Fibroblast of peridontal ligament (primary cell): Measurements from ENCODE around the gene SLC1A6.
"Not testable (repeated sequence)": the region's sequence is repeated elsewhere in the genome, so short reads cannot be mapped to it uniquely, and the experiment has no call there.

ENCODE experiments used
- DNase-seq: peaks from one replicate; pipeline ENCODE4 v3.0.0-alpha.2; 2010; ENCODE audit errors: extremely low read depth

The SLC1A6 gene

DNA sequence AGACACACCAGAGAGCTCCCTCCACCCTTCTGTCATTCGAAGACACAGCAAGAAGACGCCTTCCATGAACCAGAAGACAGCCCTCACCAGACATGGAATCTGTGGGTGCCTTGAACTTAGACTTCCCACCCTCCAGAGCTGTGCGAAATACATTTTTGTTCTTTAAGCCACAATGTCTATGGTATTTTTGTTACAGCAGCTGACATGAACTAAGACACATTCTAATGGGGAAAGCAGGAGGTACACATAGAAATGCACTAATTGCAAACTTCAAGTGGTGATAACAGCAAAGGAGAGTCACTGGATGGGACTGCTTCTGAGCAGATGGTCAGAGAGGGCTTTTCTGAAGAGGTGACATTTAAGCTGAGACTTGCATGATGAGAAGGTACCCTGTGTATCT lies 22.2 kb downstream of the SLC1A6 start:
- no peak for DNase-seq

DNA sequence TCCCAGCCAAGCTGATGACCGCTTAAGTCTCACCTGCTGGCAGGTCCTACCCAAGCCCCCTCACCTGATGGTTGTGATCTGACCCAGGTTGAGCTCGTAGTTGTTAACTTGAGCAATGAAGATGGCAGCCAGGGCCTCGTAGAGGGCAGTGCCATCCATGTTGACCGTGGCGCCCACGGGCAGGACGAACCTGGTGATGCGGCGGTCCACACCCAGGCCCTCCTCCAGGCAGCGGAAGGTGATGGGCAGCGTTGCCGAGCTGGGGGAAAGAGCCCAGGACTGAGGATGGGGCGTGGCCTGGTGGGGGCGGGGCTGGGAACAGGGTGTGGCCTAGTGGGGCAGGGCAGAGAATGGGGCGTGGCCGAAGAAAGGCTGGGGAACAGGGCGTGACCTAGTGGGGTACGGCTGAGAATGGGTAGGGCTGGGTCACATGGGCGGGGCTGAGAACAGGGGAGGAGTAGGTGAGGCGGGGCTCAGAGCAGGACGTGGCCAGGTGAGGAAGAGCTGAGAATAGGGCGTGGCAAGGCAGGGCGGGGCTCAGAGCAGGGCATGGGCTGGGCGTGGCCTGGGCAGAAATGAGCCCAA lies 25.5 kb downstream of the SLC1A6 start:
- DNase-seq = no peak

DNA sequence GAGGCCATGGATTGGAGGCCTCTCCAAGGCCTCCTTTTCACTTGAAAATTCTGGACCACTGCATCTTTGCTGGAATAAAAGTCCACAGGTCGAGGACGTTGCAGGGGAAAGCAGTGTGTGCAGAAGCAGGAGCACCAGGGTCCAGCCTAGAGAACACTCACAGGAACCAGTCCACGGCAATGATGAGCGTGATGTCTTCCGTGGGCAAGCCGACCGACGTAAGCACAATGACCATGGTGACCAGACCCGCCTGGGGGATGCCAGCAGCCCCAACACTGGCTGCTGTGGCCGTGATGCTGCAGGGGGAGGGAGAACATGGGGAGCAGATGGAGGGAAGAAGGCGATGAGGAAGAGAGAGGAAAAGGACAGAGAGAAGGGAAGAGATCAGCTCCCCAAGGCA lies 26.9 kb downstream of the SLC1A6 start:
- DNase-seq = no peak

DNA sequence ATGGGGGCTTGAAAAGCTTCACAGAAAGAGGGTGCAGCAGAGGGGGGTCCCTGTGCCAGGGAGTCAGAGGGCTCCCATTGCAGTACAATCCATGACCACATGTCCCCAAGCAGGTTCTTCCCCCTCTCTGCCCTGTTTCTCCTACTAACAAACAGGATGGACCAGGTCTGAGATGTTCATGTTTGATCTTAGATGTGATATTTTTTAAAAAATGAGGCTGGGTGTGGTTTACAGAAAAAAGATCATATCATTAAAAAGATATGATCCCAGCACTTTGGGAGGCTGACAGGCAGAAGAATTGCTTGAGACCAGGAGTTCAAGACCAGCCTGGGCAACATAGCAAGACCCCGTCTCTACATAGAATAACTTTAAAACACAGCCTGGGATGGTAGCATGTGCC lies 29.2 kb downstream of the SLC1A6 start:
- DNase-seq = no peak

DNA sequence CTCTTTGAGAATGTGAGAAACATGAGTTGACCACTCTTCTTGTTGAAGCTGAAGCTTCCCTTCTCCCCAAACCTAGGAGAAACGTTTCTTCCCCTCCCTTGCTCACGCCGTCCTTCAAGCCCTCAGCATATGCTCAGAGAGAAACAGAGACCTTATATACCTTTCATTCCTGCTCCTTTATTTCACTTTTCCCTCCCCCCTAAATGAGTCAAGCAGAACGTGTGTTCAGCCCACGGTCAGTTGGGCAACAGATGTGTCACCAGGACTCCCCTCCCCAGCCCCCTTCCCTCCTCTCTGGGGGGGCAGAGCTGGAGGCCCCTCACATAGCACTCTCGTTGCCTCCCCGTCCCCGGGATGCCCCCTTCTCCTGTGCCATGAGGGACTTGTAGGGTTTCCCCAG lies 29.8 kb downstream of the SLC1A6 start:
- no peak for DNase-seq

DNA sequence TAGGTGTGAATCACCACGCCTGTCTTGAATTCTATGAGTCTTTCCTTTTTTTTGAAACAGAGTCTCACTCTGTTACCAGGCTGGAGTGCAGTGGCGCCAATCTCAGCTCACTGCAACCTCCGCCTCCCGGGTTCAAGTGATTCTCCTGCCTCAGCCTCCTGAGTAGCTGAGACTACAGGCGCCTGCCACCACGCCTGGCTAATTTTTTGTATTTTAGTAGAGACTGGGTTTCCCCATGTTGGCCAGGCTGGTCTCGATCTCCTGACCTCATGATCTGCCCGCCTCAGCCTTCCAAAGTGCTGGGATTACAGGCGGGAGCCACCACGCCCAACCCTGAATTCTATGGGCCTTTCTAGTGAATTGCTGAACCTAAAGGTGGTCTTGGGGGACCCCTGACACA lies 30.3 kb downstream of the SLC1A6 start:
- not testable (repeated sequence) for DNase-seq

DNA sequence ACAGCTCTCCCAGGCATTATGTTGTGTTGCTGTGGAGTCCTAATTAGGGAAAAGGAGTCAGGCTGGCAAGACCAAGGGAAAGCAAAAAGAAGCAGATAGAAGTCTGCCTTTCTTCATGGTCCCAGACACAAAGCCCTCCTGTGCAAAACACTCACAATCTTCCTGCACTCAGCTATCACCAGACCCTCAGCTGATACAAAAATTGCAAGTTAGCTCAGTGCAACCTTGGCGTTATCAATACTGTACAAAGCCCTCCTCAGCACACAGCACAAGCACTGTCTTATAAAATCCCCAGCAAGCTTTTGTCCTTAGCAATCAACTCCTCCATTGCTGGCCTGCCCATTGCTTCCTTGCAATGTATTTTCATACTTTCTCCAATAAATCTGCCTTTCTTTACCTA lies 35.2 kb downstream of the SLC1A6 start:
- DNase-seq = no peak

DNA sequence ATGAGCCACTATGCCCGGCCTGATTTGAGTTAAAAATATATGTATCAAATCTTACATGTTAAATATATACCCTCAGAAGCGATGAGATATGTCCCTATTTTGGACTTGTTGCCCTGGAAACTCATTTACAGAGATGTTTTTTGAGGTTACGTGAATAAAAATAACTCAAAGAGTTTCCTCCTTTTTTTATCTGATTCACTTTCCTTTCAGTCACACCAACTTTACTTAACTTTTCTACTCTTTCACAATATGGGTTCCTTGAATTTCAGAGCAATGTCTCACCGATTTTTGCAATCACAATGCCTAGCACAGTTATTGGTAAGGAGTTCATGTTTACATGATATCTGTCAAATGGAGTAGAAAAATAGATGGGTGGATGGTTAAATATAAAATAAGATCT lies 36.1 kb downstream of the SLC1A6 start:
- DNase-seq = no peak

DNA sequence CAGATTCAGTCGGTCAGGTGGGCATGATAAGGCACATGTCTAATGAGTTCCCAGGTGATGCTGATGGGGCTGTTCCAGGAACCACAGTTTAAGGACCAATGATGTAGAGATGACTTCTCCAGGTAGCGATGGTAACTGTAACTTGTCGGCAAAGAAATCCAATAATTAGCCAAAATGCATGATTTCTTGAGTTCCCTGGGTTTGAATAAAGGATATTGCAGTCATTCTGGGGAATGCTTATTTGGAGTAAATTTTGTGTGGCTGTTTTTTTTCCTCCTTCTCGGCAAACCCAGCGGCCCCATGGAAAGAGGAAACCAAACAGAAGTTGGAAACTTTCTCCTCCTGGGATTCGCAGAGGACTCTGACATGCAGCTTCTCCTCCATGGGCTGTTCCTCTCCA lies 38.5 kb downstream of the SLC1A6 start, which contains the start of gene OR7C2:
OR7C2 (plus strand) TSS at position 301 of the 400 bp plus-strand sequence; CDS start at position 301, 0 bp downstream.
- DNase-seq = no peak

DNA sequence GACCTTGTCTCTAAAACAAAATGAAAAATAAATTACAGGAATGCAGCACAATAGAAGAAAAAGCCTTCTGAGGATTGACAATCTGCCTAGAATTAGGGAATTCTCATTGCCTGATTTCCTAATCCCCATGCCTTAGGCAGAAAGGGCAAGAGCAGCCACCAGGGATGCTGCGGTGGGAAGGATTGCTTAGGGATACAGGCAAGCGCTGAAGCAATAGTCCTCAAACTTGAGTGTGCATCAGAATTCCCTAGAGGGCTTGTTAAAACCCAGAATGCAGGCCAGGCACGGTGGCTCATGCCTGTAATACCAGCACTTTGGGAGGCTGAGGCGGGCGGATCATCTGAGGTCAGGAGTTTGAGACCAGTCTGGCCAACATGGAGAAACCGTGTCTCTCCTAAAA lies 39.4 kb downstream of the SLC1A6 start:
- no peak for DNase-seq

DNA sequence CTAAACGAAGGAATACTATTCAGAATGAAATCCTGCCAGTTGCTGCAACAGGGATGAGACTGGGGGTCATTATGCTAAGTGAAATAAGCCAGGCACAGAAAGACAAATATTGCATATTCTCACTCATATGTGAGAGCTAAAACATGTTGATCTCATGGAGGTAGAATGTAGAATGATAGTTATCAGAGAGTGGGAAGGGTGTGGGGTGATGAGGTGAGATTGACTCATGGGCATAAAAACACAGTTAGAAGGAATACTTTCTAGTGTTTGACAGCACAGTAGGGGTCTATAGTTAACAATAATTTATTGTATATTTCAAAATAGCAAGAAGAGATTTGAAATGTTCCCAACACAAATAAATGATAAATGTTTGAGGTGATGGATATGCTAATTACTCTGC lies 46.2 kb downstream of the SLC1A6 start:
- no peak for DNase-seq

DNA sequence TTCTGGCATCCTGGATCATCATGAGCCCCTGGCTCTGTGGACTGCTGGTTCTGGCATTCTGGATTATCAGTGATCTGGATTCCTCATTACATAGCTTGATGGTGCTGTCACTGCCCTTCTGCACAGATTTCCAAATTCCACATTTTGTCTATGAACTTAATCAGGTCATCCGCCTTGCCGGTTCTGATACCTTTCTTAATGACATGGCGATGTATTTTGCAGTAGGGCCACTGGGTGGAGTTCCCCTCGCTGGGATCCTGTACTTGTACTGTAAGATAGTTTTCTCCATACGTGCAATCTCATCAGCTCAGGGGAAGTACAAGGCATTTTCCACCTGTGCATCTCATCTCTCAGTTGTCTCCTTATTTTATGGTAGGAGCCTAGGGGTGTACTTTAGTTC lies 62.8 kb downstream of the SLC1A6 start:
- no peak for DNase-seq

DNA sequence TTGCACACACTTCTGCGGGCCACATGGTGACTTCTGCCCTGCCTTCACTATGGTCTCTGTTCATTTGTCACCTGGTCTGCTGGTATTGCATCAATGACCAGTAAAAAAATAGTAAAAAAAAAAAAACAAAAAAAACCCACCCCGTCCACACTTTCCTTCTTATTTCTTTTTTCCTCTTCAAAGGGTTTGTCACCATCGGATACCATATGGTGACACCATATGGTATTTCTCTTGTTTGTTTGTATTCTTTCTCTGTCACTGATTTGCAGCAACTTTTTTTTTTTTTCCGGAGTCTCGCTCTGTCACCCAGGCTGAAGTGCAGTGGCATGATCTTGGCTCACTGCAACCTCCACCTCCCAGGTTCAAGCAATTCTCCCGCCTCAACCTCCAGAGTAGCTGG lies 64.5 kb downstream of the SLC1A6 start:
- no peak for DNase-seq

DNA sequence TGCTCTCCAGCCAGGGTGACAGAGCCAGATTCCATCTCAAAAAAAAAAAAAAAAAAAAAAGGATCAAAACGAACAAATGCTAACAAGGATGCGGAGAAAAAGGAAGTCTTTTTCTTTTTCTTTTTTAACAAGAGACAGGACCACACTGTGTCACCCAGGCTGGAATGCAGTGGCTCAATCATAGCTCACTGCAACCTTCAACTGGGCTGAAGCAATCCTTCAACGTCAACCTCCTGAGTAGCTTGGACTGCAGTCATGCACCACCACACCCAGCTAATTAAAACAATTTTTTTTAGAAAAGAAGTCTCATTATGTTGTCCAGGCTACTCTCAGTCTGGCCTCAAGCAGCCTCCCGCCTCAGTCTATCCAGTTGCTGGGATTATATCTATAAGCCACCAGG lies 73.0 kb downstream of the SLC1A6 start:
- no peak for DNase-seq

DNA sequence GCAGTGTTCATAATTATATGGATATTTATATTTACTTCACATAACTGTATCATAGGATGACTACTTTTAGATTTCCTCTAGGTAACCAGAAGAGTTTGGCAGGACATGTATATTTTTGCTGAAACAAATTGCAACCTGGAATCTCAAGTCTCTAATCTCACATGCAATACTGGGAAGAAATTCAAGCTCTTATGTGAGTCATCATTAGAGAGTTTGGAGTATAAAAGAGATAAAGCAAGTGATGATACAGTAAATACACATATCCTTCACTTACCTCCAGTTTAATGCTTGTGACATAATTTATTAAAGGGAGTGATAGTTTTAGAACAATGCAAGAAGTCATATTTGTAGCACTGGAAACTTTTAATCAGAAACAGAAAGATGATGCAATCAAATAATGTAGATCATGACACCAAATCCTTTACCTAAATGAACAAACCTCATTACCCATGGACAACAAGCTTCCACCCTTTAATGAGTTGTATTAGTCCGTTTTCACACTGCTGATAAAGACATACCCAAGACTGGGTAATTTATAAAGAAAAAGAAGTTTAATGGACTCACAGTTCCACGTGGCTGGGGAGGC lies 77.9 kb downstream of the SLC1A6 start:
- no peak for DNase-seq
